A549 (cell line): Measurements from ENCODE around the gene NAV2. TPM values are rescaled to one million over a fixed set of nuclear protein-coding genes. Genes with fewer than 3 reads are reported as not detected.

Source experiments
- ATAC-seq, 2 experiments: fragments of 200-7000 bp in 1 of 2; fragments of >200 bp in 1 of 2; cut with Nextera tagmentation in 1 of 2; cut with Tn5 transposase in 1 of 2; 3 replicates each; pipeline versions ENCODE4 v1.8.0 to v1.9.1; 2018 to 2020; ENCODE audit warnings: mild to moderate bottlenecking in 1 of 2, moderate library complexity in 1 of 2
- CTCF ChIA-PET: fragments of 300-600 bp; sonication (Branson Sonifier 250); formaldehyde crosslinking; extraction: SDS; loops from one replicate; lab custom pipeline; 2021; ENCODE audit warnings: antibody characterized with exemption, inconsistent platforms; lab: Yijun Ruan, JAX
- POLR2A ChIA-PET: fragments of 350-600 bp; formaldehyde crosslinking; extraction: SDS; loops from one replicate; lab custom pipeline; 2021; ENCODE audit warnings: antibody characterized with exemption, inconsistent platforms; lab: Yijun Ruan, JAX
- DNase-seq, 2 experiments: peaks; one replicate each; pipeline versions ENCODE4 v3.0.0 to v3.0.0-alpha.2; 2011 to 2016; ENCODE audit warnings: low read depth in 1 of 2, low spot score in 1 of 2
- FAIRE-seq: peaks from 2 replicates; lab custom pipeline; 2011; peaks lifted over from hg19 to GRCh38; lab: Jason Lieb, UNC
- H3K27ac ChIP-seq, 2 experiments: fragments of >200 bp; sonication (Bioruptor Twin); formaldehyde crosslinking; 3 replicates each; pipeline ENCODE4 v1.5.1; 2016 to 2017
- H3K4me1 ChIP-seq: fragments of >200 bp; sonication (Bioruptor Twin); formaldehyde crosslinking; 3 replicates; pipeline ENCODE4 v1.6.1; 2016
- H3K4me2 ChIP-seq: fragments of >200 bp; sonication (Bioruptor Twin); formaldehyde crosslinking; 3 replicates; pipeline ENCODE4 v1.6.1; 2016
- H3K4me3 ChIP-seq: fragments of >200 bp; sonication (Bioruptor Twin); formaldehyde crosslinking; 3 replicates; pipeline ENCODE4 v1.5.1; 2016
- H3K9me3 ChIP-seq: fragments of >200 bp; sonication (Bioruptor Twin); formaldehyde crosslinking; 3 replicates; pipeline ENCODE4 v1.6.1; 2016
- CEBPB ChIP-seq, 2 experiments: fragments of >200 bp in 1 of 2; sonication (Bioruptor Twin) in 1 of 2; formaldehyde crosslinking in 1 of 2; IDR thresholded peaks; 2 replicates each; pipeline ENCODE4 v1.6.1; 2012 to 2016
- GATA3 ChIP-seq: IDR thresholded peaks from 2 replicates; pipeline ENCODE4 v1.6.1; 2012; ENCODE audit warnings: borderline replicate concordance
- JUNB ChIP-seq: fragments of >200 bp; sonication (Bioruptor Twin); formaldehyde crosslinking; IDR thresholded peaks from 2 replicates; pipeline ENCODE4 v1.6.1; 2016
- NPAS2 ChIP-seq: fragments of 250-450 bp; sonication (Bioruptor Pico); IDR thresholded peaks from 2 replicates; pipeline ENCODE4 v1.8.0; 2022; ENCODE audit warnings: mild to moderate bottlenecking, moderate library complexity, borderline replicate concordance
- POLR2AphosphoS2 ChIP-seq: conservative IDR thresholded peaks from 2 replicates; pipeline ENCODE4 v1.6.1; 2012; ENCODE audit warnings: low read length, improper control_type of control experiment, inconsistent platforms
- RAD21 ChIP-seq, 2 experiments: fragments of >200 bp in 1 of 2; sonication (Bioruptor Twin) in 1 of 2; formaldehyde crosslinking in 1 of 2; IDR thresholded peaks in 1 of 2; conservative IDR thresholded peaks in 1 of 2; 2 replicates in 1 of 2; 3 replicates in 1 of 2; pipeline ENCODE4 v1.6.1; 2012 to 2018; ENCODE audit warnings: inconsistent platforms in 1 of 2
- SMC3 ChIP-seq: fragments of >200 bp; sonication (Bioruptor Twin); formaldehyde crosslinking; IDR thresholded peaks from 3 replicates; pipeline ENCODE4 v1.6.1; 2018; ENCODE audit warnings: inconsistent platforms
- TFCP2L1 ChIP-seq: fragments of 250-450 bp; sonication (Bioruptor Pico); IDR thresholded peaks from 2 replicates; pipeline ENCODE4 v1.5.0; 2021; ENCODE audit warnings: mild to moderate bottlenecking
- ZNF302 ChIP-seq: fragments of 250-450 bp; sonication (Bioruptor Pico); IDR thresholded peaks from 2 replicates; pipeline ENCODE4 v1.9.0; 2021; ENCODE audit warnings: inconsistent platforms, mild to moderate bottlenecking, moderate library complexity
- WGBS: methylation state at CpG from one replicate; pipeline ENCODE4 v1.1.6; 2017; ENCODE audit errors: missing lambda C conversion rate; 5-methylcytosine and 5-hydroxymethylcytosine counted together
- polyA plus RNA-seq, 4 experiments: library from polyadenylated mRNA; depleted of rRNA in 3 of 4; stranded (reverse); fragments of >200 nt; fragmentation: RNase III in 1 of 4; extraction: RNeasy Plus Mini Kit Qiagen cat#74134 plus additional on column Dnase treatment in 1 of 4; gene quantifications; 2 replicates in 3 of 4; 3 replicates in 1 of 4; pipeline ENCODE4 v1.2.3, GENCODE V29; 2011 to 2017
- TF ChIP-seq, protein P1 (sequence below): fragments of 200-600 bp; sonication (generic); IDR thresholded peaks from 2 replicates; pipeline ENCODE4 v1.6.1; 2016; ENCODE audit warnings: antibody characterized with exemption, mild to moderate bottlenecking, moderate library complexity
- TF ChIP-seq, protein P2 (sequence below): fragments of >200 bp; sonication (Bioruptor Twin); formaldehyde crosslinking; IDR thresholded peaks from 3 replicates; pipeline ENCODE4 v1.6.1; 2016
- TF ChIP-seq, protein P3 (sequence below): IDR thresholded peaks from 2 replicates; pipeline ENCODE4 v1.6.1; 2012; ENCODE audit warnings: low read depth, borderline replicate concordance
- TF ChIP-seq, protein P4 (sequence below): fragments of >200 bp; sonication (Bioruptor Twin); formaldehyde crosslinking; IDR thresholded peaks from 3 replicates; pipeline ENCODE4 v1.5.1; 2016

The NAV2 gene
- polyA plus RNA-seq, 2 of the 4 experiments (the other 2 are of a cell fraction), result 4.9 to 19.8 TPM

DNA sequence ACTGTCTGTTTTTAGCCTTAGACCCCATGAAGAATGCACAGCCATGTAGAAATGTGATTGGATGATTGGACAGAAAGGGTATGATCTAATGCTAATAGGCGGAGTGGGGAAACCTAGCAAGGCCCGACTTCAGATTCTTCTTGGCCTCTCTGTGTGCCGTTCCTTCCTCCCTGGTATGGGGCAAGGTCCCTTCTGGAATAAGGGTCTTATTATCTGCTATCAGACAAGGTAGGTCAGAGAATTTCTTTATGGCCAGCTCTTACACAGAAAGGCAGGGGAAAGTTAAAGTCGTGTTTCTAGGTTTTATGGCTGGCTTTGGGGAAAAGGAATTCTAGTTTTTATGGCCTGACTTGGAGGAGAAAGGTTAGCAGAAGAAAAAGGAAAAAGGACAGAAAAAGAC is 417.0 kb downstream of the NAV2 start:
- TF ChIP-seq GATA3, result no peak
- TF ChIP-seq, protein P1, sequence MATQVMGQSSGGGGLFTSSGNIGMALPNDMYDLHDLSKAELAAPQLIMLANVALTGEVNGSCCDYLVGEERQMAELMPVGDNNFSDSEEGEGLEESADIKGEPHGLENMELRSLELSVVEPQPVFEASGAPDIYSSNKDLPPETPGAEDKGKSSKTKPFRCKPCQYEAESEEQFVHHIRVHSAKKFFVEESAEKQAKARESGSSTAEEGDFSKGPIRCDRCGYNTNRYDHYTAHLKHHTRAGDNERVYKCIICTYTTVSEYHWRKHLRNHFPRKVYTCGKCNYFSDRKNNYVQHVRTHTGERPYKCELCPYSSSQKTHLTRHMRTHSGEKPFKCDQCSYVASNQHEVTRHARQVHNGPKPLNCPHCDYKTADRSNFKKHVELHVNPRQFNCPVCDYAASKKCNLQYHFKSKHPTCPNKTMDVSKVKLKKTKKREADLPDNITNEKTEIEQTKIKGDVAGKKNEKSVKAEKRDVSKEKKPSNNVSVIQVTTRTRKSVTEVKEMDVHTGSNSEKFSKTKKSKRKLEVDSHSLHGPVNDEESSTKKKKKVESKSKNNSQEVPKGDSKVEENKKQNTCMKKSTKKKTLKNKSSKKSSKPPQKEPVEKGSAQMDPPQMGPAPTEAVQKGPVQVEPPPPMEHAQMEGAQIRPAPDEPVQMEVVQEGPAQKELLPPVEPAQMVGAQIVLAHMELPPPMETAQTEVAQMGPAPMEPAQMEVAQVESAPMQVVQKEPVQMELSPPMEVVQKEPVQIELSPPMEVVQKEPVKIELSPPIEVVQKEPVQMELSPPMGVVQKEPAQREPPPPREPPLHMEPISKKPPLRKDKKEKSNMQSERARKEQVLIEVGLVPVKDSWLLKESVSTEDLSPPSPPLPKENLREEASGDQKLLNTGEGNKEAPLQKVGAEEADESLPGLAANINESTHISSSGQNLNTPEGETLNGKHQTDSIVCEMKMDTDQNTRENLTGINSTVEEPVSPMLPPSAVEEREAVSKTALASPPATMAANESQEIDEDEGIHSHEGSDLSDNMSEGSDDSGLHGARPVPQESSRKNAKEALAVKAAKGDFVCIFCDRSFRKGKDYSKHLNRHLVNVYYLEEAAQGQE, result no peak
- no peak for TF ChIP-seq CEBPB (IDR thresholded peaks at IDR 0.05)
- TF ChIP-seq POLR2AphosphoS2, result no peak
- TF ChIP-seq ZNF302, result no peak
- TF ChIP-seq NPAS2, result no peak
- TF ChIP-seq JUNB, result no peak
- no peak for TF ChIP-seq RAD21 (conservative IDR thresholded peaks at IDR 0.05 in 1 of 2, IDR thresholded peaks at IDR 0.05 in 1 of 2)
- TF ChIP-seq, protein P2, sequence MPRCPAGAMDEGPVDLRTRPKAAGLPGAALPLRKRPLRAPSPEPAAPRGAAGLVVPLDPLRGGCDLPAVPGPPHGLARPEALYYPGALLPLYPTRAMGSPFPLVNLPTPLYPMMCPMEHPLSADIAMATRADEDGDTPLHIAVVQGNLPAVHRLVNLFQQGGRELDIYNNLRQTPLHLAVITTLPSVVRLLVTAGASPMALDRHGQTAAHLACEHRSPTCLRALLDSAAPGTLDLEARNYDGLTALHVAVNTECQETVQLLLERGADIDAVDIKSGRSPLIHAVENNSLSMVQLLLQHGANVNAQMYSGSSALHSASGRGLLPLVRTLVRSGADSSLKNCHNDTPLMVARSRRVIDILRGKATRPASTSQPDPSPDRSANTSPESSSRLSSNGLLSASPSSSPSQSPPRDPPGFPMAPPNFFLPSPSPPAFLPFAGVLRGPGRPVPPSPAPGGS, result no peak
- FAIRE-seq (no peak), DNase-seq (no peak), ATAC-seq (no peak)
- ChIA-PET CTCF (interaction anchor here (0.6 to 9.1 kb wide), 20 partner anchors 7 to 571 kb away, joined by 3 to 172 read pairs (median 14); no protein-coding TSS in a partner anchor), POLR2A (no interaction called here)
- Histone ChIP-seq H3K4me2 (no peak overlapping the region), H3K27ac (peak overlapping the region; percentile 27 to 52; a peak in 3 of 6 replicates), H3K4me3 (no peak overlapping the region), H3K4me1 (peaks cover 16% of the 10 kb centered on the region; the same call in 2 of the 3 replicates), H3K9me3 (no peaks in the 10 kb centered on the region)
- WGBS, result 80% methylated on average over 4 of the region's 4 CpGs

DNA sequence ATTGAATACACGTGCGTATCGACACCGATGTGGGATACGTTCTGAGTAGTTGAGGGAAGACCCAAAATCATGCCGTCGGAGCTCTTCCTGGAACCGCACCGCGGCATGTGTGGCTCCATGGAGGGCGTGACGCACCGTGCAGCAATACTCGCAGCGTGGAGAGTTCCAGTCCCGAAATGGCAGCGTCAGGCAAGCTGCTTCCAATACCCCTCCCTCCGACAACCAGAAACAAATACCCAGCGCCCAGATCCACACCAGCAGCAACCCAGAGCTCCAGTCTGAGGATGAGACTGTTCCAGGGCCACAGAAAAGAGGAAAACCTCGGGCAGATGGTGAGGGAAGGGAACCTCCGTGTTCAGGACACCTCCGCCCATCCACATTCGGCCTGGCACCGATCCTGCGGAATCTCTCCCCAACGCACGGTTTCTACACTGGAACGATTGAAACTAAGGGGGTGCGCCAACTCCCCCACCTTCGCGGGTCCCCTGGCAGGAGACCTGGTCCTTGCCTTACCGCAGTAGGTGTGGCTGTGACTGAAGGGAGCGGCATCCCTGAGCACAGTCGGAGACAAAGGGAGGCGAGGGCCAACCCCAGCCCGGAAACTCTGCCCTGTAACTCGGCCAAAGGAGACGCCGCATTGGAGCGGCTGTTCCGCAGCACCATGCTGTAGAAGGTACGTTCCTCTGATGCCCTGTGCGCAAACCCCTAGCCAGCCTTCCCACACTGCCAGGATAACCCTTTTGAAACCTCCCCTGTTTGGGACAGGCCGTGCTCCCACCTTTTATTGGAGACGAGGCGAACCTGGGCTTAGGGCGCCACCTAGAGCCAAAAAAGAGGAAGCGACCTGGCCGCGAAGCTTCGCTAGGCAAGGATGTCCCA is 419.4 kb downstream of the NAV2 start:
- Histone ChIP-seq H3K27ac (peak overlapping the region; percentile 75 to 88), H3K9me3 (no peaks in the 10 kb centered on the region)
- DNase-seq (peak; percentile 70 to 74), ATAC-seq (peak; percentile 78 to 85)
- TF ChIP-seq SMC3 (peak; percentile 92), TFCP2L1 (CRISPR knock-in tag) (no peak), RAD21 (conservative IDR thresholded peaks at IDR 0.05 in 1 of 2, IDR thresholded peaks at IDR 0.05 in 1 of 2) (peak; percentile 98)
- TF ChIP-seq, protein P3, sequence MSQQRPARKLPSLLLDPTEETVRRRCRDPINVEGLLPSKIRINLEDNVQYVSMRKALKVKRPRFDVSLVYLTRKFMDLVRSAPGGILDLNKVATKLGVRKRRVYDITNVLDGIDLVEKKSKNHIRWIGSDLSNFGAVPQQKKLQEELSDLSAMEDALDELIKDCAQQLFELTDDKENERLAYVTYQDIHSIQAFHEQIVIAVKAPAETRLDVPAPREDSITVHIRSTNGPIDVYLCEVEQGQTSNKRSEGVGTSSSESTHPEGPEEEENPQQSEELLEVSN, result 0 out of 2 replicates have a peak, but pooled peaks have one; percentile 39
- TF ChIP-seq, protein P4, sequence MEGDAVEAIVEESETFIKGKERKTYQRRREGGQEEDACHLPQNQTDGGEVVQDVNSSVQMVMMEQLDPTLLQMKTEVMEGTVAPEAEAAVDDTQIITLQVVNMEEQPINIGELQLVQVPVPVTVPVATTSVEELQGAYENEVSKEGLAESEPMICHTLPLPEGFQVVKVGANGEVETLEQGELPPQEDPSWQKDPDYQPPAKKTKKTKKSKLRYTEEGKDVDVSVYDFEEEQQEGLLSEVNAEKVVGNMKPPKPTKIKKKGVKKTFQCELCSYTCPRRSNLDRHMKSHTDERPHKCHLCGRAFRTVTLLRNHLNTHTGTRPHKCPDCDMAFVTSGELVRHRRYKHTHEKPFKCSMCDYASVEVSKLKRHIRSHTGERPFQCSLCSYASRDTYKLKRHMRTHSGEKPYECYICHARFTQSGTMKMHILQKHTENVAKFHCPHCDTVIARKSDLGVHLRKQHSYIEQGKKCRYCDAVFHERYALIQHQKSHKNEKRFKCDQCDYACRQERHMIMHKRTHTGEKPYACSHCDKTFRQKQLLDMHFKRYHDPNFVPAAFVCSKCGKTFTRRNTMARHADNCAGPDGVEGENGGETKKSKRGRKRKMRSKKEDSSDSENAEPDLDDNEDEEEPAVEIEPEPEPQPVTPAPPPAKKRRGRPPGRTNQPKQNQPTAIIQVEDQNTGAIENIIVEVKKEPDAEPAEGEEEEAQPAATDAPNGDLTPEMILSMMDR, result peak; percentile 96
- TF ChIP-seq, all 56 proteins: peak for 4
- Histone ChIP-seq H3K4me2 (peak overlapping the region; percentile 82), H3K4me3 (peak overlapping the region; percentile 29; the same call in 2 of the 3 replicates), H3K4me1 (peaks cover 8% of the 10 kb centered on the region; the same call in 1 of the 3 replicates)
- POLR2A ChIA-PET, result interaction anchor here (0.7 kb wide), 1 partner anchor 229 kb away, joined by 3 read pairs; no protein-coding TSS in a partner anchor
- CTCF ChIA-PET, result interaction anchor here (0.6 to 9.1 kb wide), 87 partner anchors 9 to 1054 kb away, joined by 3 to 169 read pairs (median 4); no protein-coding TSS in a partner anchor
- no peak for FAIRE-seq
- WGBS, result 55% methylated on average over 48 of the region's 51 CpGs
